Left ventricle myocardium inferior (tissue), 1 donor: ENCODE measurements around the gene ZNF319. TPM values are rescaled to one million over a fixed set of nuclear protein-coding genes. Genes with fewer than 3 reads are reported as not detected.

Experiments used
- DNase-seq: peaks from one replicate; pipeline ENCODE4 v3.0.0-alpha.2; 2020
- H3K27ac ChIP-seq: fragments of 200-600 bp; replicated peaks from 2 replicates; pipeline ENCODE4 v1.8.0; 2021
- H3K27me3 ChIP-seq: fragments of 200-600 bp; 2 replicates; pipeline ENCODE4 v1.8.0; 2021; ENCODE audit warnings: low read depth
- H3K36me3 ChIP-seq: fragments of 200-600 bp; 2 replicates; pipeline ENCODE4 v1.8.0; 2021
- H3K4me1 ChIP-seq: fragments of 200-600 bp; 2 replicates; pipeline ENCODE4 v1.8.0; 2021
- H3K4me3 ChIP-seq: fragments of 200-600 bp; 2 replicates; pipeline ENCODE4 v1.8.0; 2021; ENCODE audit warnings: mild to moderate bottlenecking, moderate library complexity
- H3K9me3 ChIP-seq: fragments of 200-600 bp; replicated peaks from 2 replicates; pipeline ENCODE4 v1.8.0; 2021
- intact Hi-C: fragments of 100-400 bp; cut with micrococcal nuclease; formaldehyde crosslinking; loops from one replicate; pipeline ENCODE4 v1.11.0; 2022
- total RNA-seq: library from RNA; stranded (reverse); fragmentation: NEBNext Ultra II Directional; extraction: Animal tissue kit (Norgen Biotek cat#: 25700); gene quantifications from one replicate; pipeline ENCODE4 v1.2.1, GENCODE V29; 2021
- TF ChIP-seq, protein P1 (sequence below): fragments of 200-600 bp; IDR thresholded peaks from 2 replicates; pipeline ENCODE4 v1.8.0; 2021; ENCODE audit warnings: antibody characterized with exemption, mild to moderate bottlenecking, borderline replicate concordance
- donor health status: DM: no; HTN: yes; CAD: no; lungs with severe emphysema.

The ZNF319 gene
- total RNA-seq, 1 donor from 2014 or later, result 10.0 TPM

DNA sequence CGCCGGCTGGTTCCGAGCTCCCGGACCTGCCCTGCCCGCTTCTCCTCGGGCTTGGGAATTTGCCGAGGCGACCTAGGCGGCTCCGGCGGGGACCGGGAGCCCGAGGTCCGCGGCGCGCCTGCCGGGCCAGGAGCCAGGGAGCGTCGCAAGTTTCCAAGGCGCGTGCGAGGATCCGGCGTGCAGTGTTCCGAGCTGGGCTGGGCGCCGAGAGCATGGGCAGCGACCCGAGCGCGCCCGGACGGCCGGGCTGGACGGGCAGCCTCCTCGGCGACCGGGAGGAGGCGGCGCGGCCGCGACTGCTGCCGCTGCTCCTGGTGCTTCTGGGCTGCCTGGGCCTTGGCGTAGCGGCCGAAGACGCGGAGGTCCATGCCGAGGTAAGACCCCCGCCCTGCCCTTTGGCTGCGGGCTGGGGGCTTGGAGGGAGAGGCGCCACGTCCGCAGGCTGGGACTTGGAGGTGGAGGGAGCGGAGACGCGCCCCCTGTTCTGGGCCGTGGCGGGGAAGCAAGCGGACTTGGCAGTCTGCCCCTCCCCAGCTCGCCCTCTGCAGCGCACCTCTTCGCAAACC lies 25.8 kb upstream of the ZNF319 start:
- H3K9me3 ChIP-seq, result no peaks in the 10 kb centered on the region
- peaks cover 100% of the 10 kb centered on the region for H3K4me1 ChIP-seq
- TF ChIP-seq, protein P1, sequence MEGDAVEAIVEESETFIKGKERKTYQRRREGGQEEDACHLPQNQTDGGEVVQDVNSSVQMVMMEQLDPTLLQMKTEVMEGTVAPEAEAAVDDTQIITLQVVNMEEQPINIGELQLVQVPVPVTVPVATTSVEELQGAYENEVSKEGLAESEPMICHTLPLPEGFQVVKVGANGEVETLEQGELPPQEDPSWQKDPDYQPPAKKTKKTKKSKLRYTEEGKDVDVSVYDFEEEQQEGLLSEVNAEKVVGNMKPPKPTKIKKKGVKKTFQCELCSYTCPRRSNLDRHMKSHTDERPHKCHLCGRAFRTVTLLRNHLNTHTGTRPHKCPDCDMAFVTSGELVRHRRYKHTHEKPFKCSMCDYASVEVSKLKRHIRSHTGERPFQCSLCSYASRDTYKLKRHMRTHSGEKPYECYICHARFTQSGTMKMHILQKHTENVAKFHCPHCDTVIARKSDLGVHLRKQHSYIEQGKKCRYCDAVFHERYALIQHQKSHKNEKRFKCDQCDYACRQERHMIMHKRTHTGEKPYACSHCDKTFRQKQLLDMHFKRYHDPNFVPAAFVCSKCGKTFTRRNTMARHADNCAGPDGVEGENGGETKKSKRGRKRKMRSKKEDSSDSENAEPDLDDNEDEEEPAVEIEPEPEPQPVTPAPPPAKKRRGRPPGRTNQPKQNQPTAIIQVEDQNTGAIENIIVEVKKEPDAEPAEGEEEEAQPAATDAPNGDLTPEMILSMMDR, result no peak
- no peaks in the 10 kb centered on the region for H3K27me3 ChIP-seq
- intact Hi-C loops, result no loop called here
- no peaks in the 10 kb centered on the region for H3K36me3 ChIP-seq
- peak; percentile 66 for DNase-seq
- peak overlapping the region; percentile 84 for H3K4me3 ChIP-seq
- H3K27ac ChIP-seq, result peak overlapping the region; percentile 96

DNA sequence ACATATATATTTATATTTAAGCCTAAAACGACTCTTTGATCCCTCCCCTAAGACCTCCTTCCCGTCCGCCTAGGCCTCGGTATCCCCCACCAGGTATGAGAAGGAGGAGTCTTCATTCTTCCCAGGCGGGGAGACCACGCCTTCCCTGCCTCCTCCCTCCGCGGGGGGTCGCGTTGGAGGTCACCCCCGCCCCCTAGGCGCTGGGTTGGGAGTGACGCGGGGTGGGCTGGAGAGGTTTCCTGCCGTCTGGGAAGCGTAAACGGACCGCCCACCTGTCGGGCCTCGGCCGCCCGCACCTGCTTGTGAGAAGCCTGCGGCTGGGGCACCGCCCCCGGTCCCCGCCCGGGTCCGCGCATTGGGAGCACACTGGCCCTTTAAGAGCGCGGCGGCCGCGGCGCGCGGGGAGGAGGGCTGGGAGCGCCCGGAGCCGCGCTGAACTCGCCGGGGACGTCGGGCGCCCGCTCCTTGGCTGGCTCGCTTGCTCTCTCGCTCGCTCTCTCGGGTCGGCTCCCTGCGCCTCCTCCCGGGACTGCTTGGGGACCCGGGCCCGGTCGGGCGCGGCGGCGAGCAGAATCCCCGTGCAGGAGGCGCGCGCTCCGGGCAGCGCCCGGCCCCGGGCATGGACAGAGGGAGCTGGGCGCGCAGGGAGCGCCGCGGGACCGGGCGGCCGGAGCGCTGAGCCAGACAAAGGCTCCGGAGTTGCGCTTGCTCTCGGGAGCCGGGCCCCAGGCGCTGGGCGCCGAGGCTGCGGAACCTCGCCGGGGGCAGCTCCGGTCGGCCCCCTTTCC lies 25.1 kb upstream of the ZNF319 start, which contains the start of gene MMP15:
Gene MMP15 (plus strand): TSS at position 404 of the 788 bp plus-strand sequence. CDS start 597 bp downstream, outside the sequence.
- DNase-seq, result peak; percentile 79
- H3K27me3 ChIP-seq, result no peaks in the 10 kb centered on the region
- H3K4me1 ChIP-seq, result peaks cover 100% of the 10 kb centered on the region
- intact Hi-C loops, result no loop called here
- TF ChIP-seq, protein P1, result no peak
- H3K9me3 ChIP-seq, result no peaks in the 10 kb centered on the region
- H3K27ac ChIP-seq, result peak within 1 kb of the TSS; percentile 96
- H3K36me3 ChIP-seq, result no peaks in the 10 kb centered on the region
- H3K4me3 ChIP-seq, result peak within 1 kb of the TSS; percentile 84

DNA sequence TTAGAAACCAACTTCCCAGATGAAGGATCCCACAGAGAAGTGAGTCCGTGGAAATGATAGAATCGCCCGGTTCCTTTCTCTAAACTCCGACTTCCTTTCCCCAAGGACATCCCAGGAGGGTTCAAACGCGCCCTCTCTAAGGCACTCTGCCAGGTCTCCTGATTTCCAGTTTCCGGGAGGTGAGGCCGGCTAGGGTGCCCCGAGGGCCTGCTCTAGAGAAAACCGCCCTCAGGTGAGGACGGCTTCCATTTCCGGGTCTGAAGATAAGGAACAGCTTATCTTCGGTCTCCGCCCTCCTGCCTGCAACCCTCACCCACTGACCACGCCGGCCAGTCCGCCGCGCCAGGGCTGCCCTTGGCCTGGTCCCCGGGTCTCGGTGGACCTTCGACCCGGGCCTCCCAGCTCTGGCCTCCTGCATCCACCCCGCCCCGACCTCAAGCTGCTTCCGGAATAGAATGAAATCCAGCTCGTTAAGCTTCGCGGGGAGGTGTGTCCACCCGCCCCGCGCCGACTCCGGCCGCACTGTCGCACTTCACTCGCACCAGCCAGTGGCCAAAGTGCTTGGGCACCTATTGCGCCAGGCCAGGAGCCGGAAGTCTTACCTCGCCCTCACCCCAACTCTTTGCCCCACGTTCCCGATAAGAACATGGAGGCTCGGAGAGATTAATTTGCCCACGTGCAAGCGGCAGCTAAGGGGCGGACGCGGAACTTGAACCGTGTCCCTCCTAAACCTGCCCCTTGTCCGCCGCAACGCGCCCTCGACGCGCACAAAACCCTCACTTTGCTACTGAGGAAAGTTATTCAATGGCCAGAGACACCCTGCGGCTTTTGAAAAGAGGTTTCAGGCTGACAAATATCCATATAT lies 24.2 kb upstream of the ZNF319 start:
- TF ChIP-seq, protein P1, result no peak
- Histone ChIP-seq H3K9me3 (no peaks in the 10 kb centered on the region), H3K4me3 (peak overlapping the region; percentile 84), H3K36me3 (peaks cover 2% of the 10 kb centered on the region), H3K27me3 (no peaks in the 10 kb centered on the region), H3K4me1 (peaks cover 93% of the 10 kb centered on the region), H3K27ac (peak overlapping the region; percentile 96)
- intact Hi-C loops, result no loop called here
- DNase-seq, result peak; percentile 45

DNA sequence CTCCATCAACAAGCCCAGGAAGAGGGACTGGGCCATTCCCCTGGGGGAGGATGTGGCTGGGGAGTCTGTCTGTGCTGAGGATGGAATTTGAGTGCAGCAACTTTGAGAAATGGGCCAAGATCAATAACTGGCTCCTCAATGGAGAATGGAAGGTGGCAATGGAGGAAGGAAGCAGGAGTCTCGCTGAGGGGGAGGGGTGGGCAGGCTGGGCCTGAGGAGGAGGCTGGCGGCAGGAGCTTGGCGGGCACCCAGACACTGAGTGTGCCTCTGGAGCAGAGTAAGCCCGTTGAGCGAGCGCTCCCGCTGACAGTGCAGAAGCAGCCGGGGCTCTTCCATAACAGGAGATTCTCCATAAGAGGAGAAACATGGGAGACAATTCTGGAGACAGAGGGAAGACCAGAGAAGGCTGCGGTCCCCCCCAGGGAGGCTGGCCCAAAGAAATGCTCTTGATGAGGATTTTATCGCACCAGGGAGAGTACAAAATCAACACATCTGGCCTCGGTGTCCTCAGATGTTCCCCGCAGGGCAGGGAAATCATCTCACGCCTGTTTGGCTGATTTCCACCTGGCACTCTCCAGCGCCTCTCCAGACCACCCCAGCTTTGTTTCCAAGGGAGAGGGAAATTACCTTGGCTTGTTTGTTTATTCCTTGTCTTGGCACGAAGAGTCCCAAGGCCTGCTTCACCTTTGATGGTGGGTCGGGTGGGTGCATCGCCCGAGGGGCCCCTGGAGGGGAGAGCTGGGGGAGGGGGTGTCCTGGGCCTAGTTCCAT lies 22.3 kb upstream of the ZNF319 start:
- Histone ChIP-seq H3K36me3 (peaks cover 16% of the 10 kb centered on the region), H3K4me3 (peak overlapping the region; percentile 29), H3K4me1 (peaks cover 74% of the 10 kb centered on the region), H3K27ac (peak overlapping the region; percentile 96), H3K27me3 (no peaks in the 10 kb centered on the region), H3K9me3 (no peaks in the 10 kb centered on the region)
- peak; percentile 81 for DNase-seq
- TF ChIP-seq, protein P1, result no peak
- intact Hi-C loops, result no loop called here
